HG03432 (cell line): ENCODE measurements around the gene CYP26A1.

Source experiments
- ATAC-seq: cut with Tn5 transposase; IDR thresholded peaks from one replicate; pipeline ENCODE4 v1.9.1; 2021; ENCODE audit warnings: mild to moderate bottlenecking, moderate library complexity; ENCODE audit not compliant: unreplicated experiment

CYP26A1 gene

DNA sequence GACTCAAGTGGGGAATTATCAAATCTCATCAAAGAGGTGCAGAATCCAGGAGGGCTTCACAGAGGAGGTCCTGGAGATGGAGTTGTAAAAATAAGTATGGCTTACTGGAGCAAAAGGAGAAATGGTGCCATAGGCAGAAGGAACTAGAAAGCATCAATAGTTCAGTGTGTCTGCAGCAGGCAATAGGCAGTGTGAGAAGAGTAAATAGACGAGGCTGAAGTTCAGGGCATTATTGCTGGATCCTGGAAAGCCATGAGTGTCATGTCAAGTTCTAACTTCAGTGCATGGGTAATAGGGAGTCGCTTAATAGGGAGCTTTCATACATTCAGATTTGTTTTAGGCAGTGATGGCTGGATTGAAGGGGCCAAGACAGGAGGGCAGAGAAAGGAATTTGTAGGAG lies 39.3 kb downstream of the CYP26A1 start:
- ATAC-seq: no peak

DNA sequence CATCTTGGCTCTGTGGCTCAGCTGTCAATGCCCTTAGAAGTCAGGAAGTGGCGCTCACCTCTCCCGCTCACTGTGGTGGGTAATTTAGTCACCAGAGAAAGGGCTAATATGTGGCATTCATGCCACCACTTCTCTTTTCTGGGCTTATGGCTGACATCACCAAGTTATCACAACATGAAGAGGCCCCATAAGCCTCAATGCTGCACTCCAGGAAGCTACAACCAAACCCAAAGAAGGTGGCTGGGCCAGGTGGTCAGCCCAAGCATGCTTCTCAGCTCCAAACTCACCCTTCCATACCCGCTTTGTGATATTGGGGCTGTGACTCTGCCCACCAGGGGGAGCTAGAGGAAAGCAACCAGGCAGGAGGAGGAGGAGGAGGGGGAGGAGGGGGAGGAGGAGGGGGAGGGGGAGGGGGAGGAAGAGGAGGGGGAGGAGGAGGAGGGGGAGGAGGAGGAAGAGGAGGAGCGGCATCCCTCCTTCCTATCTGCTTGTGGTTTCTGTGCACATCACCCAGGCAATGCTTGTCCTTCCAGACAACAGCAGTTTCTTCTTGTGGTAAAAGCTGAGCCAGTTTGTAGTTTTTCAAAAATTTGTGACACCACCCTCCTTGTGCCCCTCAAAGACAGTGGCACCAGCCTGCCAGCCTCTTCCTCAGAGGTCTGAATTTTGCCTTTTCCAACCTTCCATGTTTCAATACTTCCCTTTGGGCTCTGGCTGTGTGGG lies 42.1 kb downstream of the CYP26A1 start:
- peak; percentile 58 for ATAC-seq

- no peak for ATAC-seq
Measured at GRCh38 chr10:93121311-93121710, 47.6 kb downstream of the CYP26A1 start.

DNA sequence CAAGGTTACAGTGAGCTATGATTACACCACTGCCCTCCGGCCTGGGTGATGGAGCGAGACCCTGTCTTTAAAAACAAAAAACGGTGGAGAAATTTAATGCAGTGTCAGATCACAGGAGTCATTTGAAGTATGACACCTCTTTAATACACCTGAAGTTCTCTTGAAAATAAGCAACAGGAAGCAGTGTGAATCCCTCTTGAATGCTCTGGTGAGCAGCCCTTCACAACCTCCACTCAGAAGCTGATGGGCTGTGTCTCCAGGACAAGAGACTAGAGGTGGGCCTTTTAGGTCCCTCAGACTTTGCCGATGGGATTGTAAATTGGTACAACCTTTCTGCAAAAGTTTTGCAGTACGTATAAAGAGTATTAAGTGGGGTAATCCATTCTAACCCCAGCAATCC lies 50.1 kb downstream of the CYP26A1 start:
- ATAC-seq: no peak

- peak; percentile 65 for ATAC-seq
Measured at GRCh38 chr10:93124580-93125318, 51.1 kb downstream of the CYP26A1 start.

GRCh38 chr10:93125966-93126365 lies 52.3 kb downstream of the CYP26A1 start:
- ATAC-seq: no peak

GRCh38 chr10:93126483-93127052 lies 52.9 kb downstream of the CYP26A1 start:
- no peak for ATAC-seq
